Hematopoietic multipotent progenitor cell treated with erythropoietin and hydrocortisone succinate and interleukin-3 and kit ligand, for 4 days (in vitro differentiated cells): ENCODE results near the gene SEC16B.

Source experiments
- DNase-seq: peaks from one replicate; pipeline ENCODE4 v3.0.0-alpha.2; 2015

Gene SEC16B

GRCh38 chr1:177905686-177906085 lies 64.2 kb downstream of the SEC16B start:
- no peak for DNase-seq

- DNase-seq, result no peak
These were observed 67.6 kb downstream of the SEC16B start for GRCh38 chr1:177902266-177902665.

GRCh38 chr1:177897998-177898654 lies 71.7 kb downstream of the SEC16B start:
- no peak for DNase-seq

DNA sequence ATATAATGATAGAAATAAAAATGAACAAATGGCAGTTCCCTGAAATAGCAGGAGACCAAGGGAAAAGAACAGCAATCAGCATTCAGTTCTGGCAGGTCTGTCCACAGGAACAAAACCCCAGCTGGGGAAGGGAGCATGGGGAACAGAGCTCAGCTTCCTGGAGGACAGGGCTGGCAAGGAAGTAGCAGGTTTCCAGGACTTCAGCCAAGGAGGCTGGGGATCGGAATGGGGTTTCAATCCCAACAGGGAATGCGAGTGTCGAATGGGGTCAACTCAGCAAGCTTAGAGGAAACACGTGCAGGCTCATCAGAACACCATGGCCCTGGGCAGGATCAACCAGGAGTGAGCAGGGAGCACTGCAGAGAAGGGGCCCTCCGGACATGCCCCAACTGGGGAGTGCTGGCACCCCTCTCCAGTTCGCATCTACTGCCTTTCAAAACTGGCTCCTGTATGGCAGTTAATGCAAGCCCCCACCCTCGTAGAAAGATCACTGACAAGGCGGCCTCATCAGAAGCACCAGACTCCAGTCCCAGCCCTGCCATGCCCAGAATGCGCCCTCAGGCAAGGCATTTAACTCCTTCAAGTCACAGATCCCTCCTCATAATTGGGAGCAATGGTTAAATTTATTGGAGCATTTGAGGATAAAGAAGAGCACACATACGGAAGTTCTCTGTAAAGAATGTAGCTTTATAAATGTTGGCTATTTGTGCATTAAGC lies 72.4 kb downstream of the SEC16B start:
- no peak for DNase-seq
